SU-DHL-6 (cell line): ENCODE results near the gene ATF3.

ENCODE experiments used
- EZH2phosphoT487 ChIP-seq: fragments of 200-600 bp; sonication (generic), shearing (Covaris generic); conservative IDR thresholded peaks from 2 replicates; pipeline ENCODE4 v1.6.1; 2018; ENCODE audit warnings: mild to moderate bottlenecking, antibody characterized with exemption, low read length, moderate library complexity, mixed read lengths
- TF ChIP-seq, protein P1 (sequence below): fragments of 200-600 bp; sonication (generic); IDR thresholded peaks from one replicate; pipeline ENCODE4 v1.5.1; 2017; ENCODE audit warnings: antibody characterized with exemption, mild to moderate bottlenecking, low read length, moderate library complexity; ENCODE audit not compliant: insufficient read depth, poor library complexity, severe bottlenecking

DNA sequence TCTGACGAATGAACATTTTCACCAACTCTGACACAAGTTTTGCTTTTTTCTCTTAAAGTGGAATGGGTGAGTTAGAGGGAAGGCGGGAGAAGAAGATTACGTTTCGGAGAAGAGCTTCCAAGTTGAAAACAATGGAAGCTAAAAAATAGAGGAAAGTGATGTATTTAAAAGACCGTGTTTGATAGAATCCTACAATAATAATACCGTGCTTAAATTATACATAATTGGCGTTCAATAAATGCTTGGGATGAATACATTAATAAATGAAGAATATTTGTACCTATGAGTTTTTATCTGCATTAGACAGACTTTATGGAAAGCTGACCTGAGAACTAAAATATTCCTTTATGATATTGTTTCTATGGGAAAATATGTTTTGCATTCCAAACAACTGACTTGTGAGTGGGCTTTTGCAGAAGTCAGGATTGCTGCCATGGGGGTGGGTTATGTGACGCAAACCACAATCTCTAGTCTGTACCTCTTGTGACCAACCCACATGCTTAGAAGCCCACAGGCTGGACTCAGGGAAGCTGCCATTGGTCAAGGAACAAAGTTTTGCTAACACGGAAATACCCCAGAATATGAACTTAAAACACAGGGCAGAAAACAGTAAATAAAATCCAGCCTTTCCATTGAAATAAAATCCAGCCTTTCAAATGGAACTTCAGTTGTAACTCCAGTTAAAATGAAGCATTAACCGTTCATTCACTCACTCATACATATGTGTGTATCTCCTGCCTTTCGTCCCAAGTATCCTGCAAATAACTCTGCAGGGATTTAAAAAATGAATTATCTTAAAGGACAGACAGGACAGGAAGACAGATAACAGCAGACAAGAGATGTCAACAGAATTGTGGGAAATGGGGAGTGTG, 21.3 kb upstream of the ATF3 start:
- TF ChIP-seq, protein P1, sequence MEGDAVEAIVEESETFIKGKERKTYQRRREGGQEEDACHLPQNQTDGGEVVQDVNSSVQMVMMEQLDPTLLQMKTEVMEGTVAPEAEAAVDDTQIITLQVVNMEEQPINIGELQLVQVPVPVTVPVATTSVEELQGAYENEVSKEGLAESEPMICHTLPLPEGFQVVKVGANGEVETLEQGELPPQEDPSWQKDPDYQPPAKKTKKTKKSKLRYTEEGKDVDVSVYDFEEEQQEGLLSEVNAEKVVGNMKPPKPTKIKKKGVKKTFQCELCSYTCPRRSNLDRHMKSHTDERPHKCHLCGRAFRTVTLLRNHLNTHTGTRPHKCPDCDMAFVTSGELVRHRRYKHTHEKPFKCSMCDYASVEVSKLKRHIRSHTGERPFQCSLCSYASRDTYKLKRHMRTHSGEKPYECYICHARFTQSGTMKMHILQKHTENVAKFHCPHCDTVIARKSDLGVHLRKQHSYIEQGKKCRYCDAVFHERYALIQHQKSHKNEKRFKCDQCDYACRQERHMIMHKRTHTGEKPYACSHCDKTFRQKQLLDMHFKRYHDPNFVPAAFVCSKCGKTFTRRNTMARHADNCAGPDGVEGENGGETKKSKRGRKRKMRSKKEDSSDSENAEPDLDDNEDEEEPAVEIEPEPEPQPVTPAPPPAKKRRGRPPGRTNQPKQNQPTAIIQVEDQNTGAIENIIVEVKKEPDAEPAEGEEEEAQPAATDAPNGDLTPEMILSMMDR, result no peak
- TF ChIP-seq EZH2phosphoT487, result no peak
